GM20431 (cell line): ENCODE results near the gene SYAP1.
"Not testable (repeated sequence)": the region's sequence is repeated elsewhere in the genome, so short reads cannot be mapped to it uniquely, and the experiment has no call there.

Experiments
- in situ Hi-C: fragments of 300-500 bp; cut with MseI, MboI; formaldehyde crosslinking; loops from one replicate; pipeline ENCODE4 v1.15.0; 2020; ENCODE audit warnings: low sequenced_read_pairs; ENCODE audit not compliant: unreplicated experiment

Gene SYAP1, protein sequence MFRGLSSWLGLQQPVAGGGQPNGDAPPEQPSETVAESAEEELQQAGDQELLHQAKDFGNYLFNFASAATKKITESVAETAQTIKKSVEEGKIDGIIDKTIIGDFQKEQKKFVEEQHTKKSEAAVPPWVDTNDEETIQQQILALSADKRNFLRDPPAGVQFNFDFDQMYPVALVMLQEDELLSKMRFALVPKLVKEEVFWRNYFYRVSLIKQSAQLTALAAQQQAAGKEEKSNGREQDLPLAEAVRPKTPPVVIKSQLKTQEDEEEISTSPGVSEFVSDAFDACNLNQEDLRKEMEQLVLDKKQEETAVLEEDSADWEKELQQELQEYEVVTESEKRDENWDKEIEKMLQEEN

DNA sequence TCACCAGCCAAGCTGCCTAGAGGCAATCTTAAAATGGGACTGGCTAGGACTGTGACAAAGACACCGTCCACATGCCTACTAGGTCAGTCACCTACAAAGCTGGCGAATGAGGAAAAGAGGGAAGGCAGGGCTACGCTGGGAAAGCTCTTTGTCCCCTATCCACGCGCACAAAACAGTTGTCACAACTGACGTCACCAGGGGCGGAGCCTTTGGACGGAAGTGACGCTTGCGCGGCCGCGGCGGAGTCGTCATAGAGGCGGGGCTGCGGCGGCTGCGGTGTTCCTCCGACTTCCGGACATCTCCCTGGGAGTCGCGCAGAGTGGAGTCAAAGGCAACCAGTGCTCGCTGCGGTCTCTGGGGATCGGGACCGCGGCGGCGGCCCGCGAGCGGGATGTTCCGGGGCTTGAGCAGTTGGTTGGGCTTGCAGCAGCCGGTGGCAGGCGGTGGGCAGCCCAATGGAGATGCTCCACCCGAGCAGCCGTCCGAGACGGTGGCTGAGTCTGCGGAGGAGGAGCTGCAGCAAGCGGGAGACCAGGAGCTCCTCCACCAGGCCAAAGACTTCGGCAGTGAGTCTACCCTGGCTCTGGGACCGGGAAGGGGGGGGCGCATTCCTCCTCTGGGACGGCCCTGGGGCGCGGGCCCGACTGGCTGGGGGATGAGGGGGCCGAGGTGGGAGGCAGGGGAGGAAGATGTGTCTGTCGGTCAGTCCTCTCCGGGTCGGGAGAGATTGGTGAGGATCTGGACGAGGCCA, at the start of gene SYAP1:
Gene SYAP1, plus strand, starts transcription at position 279 of the 751 bp plus-strand sequence. Its CDS starts 113 bp downstream, at position 392.
- in situ Hi-C loops, result no loop called here

DNA sequence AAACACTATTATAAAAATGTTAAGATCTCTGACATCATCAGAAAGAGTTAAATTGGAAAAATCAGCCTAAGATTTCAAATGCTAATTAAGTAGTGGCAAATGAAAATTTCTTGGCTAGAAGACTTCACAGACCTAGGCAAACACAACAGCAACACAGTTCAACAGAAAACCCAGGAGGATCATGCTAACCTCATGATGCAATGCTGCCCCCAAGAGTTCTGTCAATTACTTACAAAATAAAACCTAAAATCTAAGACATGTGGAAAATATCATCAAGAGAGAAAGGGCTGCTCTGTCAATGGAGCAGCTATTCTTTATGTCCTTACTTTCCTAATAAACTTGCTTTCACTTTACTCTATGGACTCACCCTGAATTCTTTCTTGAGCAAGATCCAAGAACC, 48.4 kb upstream of the SYAP1 start:
- in situ Hi-C loops, result no loop called here

DNA sequence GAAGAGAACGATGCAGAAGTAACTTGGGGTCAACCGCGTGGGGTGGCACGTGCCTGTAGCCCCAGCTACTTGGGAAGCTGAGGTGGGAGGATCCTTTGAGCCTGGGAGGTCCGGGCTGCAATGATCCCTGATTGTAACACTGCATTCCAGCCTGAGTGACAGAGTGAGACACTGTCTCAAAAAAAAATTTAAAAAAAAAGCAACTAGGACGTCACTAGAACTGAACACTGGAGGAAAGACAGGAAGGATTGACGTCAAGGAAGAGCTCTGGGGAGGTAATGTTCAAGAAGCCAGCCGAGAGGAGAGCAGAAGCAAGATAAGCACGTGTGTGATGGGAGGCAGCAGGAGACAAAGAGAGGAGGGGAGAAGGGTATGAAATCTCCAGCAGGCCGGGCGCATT, 40.7 kb upstream of the SYAP1 start:
- in situ Hi-C loops, result loop anchor here (25.0 kb wide), 1 partner anchor 241 kb away; no protein-coding TSS in a partner anchor

DNA sequence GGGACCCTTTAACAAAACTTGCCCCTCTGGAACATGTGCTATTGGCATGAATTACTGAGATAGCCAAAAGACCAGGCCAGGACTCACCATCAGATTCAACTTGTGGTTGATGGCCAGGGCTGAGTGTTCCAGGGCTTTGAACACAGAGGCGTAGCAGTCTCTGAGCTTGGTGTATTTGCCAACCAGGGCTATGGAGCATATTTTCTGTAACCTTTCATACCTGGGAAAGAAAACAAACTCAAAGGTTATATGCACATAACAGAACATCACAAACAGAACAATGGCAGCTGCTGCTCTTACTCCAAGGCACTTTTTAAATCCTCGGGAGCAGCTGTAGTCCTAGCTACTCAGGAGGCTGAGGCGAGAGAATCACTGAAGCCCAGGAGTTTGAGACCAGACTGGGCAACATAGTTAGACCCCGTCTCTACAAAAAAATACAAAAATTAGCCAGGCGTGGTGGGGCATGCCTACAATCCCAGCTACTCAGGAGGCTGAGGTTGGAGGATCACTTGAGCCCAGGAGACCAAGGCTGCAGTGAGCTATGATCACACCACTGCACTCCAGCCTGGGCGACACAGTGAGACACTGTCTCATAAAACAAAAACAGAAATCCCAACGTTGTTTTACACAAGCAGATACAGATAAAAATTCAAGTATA, 36.3 kb upstream of the SYAP1 start:
- in situ Hi-C loops, result loop anchor here (25.0 kb wide), 1 partner anchor 246 kb away; no protein-coding TSS in a partner anchor

DNA sequence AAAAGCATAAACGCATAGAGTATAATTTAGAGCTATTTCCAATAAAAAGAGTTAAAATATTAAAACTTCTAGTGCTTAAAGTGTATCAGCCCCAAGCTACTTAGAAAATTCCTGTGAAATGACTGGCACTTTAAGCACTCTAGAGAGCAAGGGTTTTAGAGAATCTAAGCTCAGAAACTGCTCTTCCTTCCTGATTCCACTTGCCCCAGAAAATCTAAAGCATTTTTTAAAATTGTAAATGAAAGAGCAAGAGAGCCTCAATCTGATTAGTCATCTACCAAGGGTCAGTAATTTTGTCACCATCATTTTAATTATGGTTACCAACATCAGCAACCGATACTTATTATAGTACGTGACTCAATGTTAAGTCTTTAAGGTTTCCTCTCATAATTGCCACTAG, 31.9 kb upstream of the SYAP1 start:
- in situ Hi-C loops, result loop anchor here (25.0 kb wide), 1 partner anchor 250 kb away; no protein-coding TSS in a partner anchor

DNA sequence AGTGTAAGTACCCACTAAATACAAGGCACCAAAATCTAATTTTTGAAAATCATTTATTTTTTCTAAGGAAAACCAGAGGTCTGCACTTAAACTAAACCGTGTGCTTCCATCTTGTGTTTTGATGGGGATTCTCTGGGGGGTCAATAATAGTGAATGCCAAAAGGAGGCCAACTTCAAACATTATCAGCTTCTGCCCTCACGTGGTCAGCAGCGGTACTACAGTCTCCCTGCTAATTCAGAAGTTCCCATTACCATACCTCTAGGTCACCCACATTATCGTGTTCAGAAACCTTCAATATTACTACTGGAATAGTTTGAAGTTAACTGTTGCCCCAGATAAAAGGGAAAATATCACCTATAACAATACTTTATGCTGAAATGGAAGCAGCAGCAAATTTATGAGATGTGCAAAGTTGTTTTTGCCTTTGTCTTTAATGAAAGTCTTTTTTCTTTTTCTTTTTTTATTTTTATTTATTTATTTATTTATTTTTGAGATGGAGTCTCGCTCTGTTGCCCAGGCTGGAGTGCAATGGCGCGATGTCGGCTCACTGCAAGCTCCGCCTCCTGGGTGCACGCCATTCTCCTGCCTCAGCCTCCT, 24.2 kb upstream of the SYAP1 start:
- in situ Hi-C loops, result loop anchor here (25.0 kb wide), 1 partner anchor 258 kb away; no protein-coding TSS in a partner anchor

DNA sequence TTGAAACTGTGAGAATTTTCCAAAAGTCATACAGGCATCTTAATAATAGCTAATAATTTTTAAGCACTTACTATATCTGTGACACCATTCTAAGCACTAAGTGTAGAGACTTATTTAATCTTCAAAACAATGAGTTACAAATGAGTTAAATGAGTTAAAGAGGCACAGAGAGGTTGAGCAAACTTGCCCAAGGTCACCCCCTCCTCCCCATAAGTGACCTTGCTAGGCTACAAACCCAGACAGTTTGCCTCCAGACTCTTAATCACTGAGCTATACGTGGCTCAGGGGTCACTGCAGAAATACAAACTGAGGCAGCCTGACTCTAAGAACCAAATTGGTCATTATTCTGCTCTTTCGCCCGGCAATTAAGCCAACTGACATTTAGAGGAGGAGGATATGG, 22.5 kb upstream of the SYAP1 start:
- in situ Hi-C loops, result loop anchor here (25.0 kb wide), 1 partner anchor 260 kb away; no protein-coding TSS in a partner anchor

DNA sequence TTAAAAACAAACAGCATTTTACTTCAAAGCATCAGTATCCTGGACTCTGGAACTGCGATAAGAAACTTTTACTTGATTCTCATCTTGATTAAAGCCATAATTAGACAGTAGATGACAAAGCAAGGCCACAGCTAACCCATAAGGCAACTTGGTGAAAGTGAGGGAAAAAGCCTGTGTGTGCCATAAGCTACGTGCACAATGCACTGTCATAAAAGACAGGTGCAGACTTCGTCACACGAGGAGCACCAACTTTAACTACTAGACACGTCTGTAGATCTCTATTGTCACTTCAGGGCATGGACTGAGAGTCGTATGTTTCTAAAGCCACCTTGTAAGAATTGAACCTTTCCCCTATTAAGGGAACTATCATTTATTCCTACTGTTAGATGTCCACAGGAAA, 20.0 kb upstream of the SYAP1 start:
- in situ Hi-C loops, result loop anchor here (25.0 kb wide), 1 partner anchor 262 kb away; no protein-coding TSS in a partner anchor

DNA sequence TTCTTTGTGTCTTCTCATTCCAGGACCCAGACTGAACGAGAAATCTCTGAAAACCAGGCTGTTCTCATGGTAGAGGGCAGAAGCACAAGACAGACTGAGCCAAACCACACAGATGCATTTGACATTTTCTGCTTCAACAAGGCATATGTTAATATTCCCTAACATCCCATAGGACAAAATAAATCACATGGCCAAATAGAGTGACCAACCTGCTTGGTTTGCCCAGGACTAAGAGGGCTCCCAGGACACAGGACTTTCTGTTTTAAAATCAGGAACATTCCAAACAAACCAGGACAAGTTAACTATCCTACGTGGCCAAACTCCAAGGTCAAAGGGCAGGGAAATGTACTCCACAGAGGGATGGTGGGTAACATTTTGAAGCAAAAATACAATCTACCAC, 18.7 kb upstream of the SYAP1 start:
- in situ Hi-C loops, result no loop called here

DNA sequence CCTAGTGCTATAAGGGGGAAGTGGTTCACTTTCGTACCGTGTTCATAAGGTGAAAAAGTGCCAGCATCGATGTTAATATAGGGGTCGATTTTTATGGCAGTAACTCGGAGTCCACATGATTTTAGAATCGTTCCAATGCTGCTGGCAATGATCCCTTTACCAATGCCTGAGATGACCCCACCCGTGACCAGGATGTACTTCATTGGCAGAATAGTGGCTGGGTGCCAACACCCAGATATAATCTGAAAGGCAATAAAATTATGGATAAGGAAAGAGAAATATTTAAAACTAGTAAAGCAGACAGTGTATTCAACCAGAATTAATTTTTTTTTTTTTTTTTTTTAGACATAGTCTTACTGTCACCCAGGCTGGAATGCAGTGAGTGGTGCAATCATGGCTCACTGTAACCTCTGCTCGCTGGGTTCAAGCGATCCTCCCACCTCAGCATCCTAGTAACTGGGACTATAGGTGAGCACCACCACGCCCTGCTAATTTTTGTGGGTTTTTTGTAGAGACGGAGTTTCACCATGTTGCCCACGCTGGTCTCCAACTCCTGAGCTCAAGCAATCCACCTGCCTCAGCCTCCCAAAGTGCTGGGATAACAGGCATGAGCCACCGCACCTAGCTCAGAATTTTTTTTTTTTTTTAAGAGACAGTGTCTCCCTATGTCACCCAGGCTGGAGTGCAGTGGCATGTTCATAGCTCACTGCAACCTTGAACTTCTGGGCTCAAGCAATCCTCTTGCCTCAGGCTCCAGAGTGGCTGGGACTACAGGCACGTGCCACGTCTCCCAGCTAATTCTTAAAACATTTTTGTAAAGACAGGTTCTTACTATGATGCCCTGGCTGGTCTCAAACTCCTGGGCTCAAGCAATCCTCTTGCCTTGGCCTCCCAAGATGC, 16.5 kb upstream of the SYAP1 start:
- in situ Hi-C loops, result no loop called here

DNA sequence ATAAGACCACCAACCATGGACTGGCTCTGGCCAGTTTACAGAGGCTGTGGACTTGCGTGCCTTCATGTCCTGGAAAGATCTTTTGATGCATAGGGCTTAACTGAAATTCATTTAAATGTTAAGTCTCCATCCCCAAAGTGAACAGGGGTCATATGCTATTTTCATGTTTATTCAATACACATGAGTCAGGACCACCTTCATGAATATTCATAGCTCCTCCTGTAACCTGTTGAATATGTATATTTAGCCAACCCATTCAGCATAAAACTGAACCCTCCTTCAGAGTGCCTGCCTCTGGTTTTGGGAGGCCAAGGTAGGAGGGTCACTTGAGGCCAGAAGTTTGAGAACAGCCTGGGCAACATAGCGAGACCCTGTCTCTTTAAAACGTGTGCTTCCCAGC, 14.0 kb upstream of the SYAP1 start:
- in situ Hi-C loops, result no loop called here

DNA sequence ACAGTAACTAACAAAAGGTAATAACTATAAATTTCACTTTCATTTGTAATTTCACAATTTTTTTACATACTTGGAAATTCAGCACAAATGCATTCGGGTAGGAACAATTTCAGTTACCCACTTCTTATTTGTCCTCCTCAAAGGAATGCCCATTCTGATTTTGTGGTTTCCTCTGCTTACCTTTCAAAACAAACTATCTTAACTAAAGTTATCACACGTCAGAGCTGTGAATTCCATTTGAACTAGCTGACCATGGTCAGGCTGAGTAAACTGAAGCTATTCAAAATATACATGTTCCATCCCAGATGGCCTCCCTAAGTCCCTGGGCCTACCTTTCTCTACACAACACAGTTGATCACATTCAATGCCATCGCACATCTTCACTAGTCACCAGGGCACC, 11.4 kb upstream of the SYAP1 start:
- in situ Hi-C loops, result no loop called here

DNA sequence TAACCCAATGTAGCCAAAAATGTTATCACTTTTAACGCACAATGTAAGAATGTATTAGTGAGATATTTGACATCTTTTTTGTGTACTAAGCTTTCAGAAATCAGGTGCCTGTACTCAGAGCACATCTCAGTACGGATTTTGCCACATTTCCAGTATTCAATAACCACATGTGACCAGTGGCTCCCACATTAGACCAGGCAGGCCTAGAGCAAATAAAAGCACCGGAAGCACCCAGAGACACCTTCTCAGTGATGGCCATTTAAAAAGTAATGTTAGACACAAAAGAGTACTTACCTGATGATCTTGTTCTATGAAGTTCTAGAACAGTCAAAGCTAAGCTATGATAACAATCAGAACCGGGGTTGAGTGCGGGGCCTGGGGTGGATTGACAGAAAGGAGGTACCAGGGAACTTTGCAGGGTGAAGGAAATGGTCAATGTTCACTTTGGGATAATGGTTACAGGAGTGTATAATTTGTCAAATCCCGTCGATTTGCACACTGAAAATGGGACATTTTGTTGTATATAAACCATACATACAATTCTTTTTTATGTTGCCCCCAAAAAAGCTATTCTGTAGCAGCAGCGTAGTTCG, 8.1 kb upstream of the SYAP1 start:
- in situ Hi-C loops, result no loop called here

DNA sequence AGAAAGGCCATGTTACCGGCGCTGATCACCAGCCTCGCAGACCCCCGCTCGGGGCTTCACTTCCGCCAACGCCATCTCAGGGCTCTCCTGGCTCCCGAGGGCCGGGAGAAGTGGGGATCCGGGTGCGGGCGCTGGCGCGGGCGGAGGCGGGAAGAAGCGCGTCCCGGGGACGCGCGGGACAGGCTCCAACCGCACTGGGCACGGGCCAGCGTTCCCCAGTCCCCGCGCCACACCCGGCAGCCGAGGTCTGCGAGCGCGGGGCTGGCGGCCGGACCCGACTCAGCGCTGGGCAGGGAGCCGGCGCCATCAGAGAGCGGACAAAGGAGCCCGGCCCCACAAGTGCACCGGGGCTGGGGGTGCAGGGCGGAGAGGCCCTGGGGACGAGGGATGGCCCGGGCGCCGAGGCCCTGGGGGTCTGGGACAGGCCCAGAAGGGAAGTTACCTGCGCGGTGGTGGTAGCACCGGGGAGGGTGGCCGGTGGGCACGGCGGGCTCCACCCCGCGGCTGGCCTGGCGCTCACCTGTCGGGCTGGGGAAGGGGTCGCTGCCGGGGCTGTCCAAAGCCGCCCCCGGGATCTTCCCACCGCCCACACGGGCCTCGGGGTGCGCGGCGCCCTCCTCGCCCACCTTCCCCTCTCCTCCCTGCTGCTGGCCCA, 7.4 kb upstream of the SYAP1 start:
- in situ Hi-C loops, result no loop called here

DNA sequence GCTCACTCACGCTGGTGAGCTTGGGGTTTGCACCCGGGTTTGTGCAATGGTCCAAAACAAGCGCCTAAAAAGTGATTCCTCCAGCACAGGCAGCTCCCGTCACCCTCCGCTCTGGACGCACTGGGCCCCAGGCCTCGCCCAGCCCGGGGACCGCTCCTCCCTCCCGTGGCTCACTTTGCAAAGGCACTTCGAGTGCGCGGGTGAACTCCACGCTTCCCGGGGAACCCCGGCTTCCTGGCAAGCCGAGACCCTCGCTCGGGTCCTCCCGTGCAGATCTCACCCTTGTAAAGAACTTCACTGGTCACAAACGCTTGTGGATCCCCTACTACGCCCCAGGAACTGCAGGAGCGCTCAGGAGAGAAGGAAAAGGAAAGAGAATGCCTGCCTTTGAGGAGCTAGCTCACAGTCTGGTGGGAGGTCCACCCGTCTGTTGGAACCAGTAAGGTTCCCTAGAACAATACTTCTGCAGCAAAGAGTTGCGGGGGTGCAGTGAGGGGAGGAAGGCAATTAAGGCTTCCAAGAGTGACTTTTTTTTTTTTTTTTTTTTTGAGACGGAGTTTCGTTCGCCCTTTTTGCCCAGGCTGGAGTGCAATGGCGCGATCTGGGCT, 6.8 kb upstream of the SYAP1 start, which contains the start of gene CTPS2:
Gene CTPS2, minus strand, starts transcription at position 122 of the 608 bp plus-strand sequence. CDS start 9,767 bp downstream, outside the sequence.
- in situ Hi-C loops, result no loop called here

DNA sequence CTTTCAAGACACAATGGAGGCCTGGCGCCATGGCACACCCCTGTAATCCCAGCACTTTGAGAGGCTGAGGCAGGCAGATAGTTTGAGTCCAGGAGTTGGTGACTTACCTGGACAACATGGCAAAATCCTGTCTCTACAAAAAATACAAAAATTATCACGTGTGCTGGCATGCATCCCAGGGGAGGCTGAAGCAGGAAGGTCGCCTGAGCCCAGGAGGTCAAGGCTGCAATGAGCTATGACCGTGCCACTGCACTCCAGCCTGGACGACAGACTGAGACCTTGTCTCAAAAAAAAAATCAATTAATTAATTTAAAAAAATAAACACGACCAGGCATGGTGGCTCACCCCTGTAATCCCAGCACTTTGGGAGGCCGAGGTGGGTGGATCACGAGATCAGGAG, 4.9 kb upstream of the SYAP1 start:
- in situ Hi-C loops, result no loop called here

DNA sequence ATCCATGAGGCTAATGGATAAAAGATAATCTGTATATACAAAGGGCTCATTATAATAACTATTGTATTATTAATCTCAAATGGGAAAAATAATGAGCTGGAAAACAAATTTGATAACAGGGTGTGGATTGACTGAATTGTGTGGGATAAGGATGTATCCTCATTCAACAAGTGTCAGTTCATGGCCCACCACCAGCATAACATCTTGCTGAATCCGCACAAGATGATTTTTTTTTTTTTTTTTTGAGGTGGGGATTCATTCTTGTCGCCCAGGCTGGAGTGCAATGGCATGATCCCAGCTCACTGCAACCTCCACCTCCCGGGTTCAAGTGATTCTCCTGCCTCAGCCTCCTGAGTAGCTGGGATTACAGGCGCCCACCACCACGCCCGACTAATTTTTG, 3.8 kb upstream of the SYAP1 start:
- in situ Hi-C loops, result not testable (repeated sequence)

DNA sequence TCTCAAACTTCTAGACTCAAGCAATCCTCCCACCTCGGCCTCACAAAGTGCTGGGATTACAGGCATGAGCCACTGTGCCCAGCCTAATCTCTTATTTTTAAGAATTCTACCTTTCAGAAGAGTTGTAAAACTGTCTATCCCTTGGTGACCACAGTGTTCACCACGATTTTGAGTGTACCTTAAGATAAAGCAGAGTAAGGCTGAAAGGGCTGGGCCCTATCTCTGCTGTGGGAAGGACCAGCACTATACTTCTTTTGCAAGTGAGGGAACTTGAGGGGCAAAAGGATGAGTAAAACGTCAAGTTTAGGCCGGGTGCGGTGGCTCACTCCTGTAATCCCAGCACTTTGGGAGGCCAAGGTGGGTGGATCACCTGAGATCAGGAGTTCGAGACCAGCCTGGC, 3.0 kb upstream of the SYAP1 start:
- in situ Hi-C loops, result not testable (repeated sequence)
